HG03175 (cell line): ENCODE results near the gene PRKN.
"Not testable (repeated sequence)": the region's sequence is repeated elsewhere in the genome, so short reads cannot be mapped to it uniquely, and the experiment has no call there.

ENCODE experiments used
- ATAC-seq: cut with Tn5 transposase; IDR thresholded peaks from one replicate; pipeline ENCODE4 v1.9.1; 2021; ENCODE audit warnings: mild to moderate bottlenecking, moderate library complexity; ENCODE audit not compliant: unreplicated experiment

Gene PRKN

DNA sequence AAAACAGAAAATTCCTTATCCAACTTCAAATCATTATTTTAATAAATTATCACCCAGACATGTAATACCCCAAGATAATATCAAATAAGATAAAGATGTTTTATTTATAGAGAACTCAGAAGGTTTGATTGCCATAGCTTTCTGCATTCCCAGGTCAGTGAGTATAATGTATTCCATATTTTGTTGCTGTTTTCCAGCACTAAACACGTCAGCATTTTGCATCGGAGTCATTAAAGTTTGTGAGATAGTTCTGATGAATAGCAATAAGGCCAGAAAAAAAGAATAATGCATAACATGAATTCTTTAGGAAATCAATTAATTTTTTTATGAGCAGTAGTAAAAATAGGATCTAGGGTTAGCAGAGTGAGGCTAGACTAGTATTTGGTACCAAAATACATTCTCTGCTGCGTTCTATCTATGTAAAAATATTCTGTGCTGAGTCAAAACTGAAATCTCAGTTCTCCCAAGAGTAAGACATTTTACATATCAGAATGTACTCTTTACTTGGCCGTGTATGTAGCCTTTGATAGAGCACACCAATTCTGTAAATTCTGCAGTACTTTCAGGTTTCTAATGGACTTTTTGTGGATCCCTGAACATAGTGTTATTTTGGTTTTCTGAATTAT lies 1183.8 kb downstream of the PRKN start:
- peak; percentile 55 for ATAC-seq

DNA sequence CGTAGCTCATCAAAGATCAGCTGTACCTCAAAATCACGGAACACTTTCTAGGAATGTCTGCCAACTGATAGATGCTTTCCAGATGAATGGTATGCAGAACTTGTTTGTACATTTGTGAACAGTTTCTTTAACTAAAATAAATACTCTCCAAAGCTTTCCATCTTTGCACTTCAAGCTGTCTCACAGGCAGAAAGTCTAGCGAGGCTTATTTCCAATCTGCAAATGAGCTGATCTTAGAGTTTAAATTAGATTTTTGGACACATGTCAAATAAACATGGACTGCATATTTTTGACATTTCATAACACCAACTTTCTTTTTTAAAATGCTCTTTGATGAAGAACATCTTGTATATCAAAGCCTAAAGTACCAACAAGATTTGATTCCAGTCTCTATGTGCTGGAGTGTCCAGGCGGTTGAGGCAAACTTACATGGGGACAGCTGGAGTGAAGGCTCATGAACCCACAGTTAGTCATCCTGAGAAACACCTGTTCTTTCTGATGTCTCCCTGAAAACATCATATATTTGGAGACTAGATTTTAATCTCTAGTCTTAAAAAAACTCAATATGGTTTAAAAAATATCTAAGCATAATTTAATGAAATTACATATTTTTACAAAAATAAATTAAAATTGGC lies 1185.1 kb downstream of the PRKN start:
- ATAC-seq, result no peak

DNA sequence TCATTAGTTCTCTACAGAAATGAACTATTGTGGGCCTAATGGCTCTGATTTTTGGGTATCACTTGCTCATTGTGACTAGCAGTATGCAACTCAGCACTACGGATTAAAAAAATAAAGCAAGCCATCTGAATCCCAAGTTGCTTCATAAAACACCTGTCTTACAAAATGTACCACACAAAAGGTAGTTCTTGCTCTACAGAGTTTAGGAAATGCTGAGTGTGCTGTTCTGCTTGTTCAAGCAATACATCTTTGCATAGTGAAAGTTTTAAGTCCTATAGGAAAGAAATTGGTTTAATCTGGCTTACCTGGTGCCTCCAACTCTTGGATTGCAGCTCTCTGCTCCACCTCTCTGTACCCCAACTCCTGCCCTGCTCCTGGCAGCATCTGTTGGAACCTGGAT lies 1187.0 kb downstream of the PRKN start:
- no peak for ATAC-seq

DNA sequence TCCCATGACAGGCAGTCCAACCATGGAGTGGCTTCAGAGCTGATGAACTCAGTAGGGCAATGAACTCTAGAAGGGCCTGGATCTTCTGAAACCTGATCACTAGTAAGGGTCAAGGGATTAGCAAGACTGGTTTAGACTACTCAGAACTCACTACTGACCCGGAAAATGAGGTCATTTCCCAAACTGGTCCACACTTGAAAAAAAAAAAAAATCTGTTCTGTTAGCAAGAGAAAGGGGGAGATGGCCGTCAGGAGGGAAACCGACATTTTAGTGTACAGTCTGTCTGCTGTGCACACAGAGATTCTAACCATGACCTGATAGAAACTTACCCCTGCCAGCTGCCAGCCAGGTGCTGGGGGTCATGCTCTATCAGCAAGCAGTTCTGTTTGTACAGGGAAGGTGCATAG lies 1191.3 kb downstream of the PRKN start:
- no peak for ATAC-seq

- ATAC-seq, result no peak
Measured at GRCh38 chr6:161534264-161534873, 1193.2 kb downstream of the PRKN start.

DNA sequence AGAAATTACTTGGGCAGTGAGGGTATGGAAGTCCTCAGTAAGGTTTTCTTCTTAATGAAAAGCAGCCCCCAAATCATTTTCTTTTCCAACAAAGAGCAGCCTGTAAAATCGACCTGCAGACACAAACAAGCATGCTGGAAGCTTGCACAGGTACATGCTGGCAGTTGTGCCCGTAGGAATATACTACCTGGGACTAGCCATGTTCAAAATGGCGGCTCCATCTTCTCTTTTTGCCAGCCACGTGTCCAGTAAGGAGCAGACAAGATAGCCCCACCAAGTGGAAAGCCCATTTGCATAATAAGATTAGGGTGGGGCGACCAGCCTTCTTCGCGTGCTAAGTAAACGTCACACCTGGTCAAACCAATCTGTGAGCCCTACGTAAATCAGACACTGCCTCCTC lies 1194.3 kb downstream of the PRKN start:
- no peak for ATAC-seq

DNA sequence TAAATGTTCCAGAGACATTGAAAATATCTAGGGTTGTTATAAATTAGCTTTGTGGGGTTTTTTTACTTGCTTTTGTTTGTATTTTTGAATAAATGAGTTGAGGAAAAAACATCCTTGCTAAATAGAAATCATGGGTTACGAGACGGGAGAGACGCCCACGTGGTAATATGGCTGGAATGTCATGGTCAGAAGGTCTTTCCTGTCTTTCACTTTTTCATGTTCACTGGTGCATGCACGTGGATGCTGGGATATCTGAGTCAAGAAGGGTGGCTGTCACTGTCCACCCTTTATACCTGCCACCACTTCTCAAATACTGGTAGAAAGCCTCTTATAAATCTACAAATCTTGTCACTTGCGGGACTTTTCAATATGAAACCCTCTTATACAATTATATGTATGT lies 1195.0 kb downstream of the PRKN start:
- ATAC-seq, result no peak

DNA sequence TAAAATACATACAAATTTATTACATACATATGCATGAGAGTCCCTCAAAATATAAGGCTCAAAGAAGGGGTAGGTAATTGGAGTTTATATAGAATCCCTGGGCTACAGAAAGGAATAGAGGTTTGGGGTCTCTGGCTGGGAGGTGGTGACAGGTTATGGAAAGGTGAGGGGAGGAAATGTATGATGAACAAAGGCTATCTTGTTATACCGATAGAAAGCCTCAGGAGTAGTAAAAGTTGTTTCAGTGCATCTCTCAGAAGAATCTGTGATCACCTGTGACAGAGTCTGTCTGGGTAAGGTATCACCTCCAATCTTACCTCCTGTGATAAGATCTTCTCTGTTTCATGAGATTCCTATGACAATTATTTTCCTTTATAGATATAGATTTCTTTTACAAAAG lies 1200.8 kb downstream of the PRKN start:
- no peak for ATAC-seq

- no peak for ATAC-seq
Measured at GRCh38 chr6:161523362-161523761, 1204.2 kb downstream of the PRKN start.

GRCh38 chr6:161522276-161522675 lies 1205.3 kb downstream of the PRKN start:
- no peak for ATAC-seq

GRCh38 chr6:161511447-161512095 lies 1216.0 kb downstream of the PRKN start:
- no peak for ATAC-seq

- ATAC-seq, result no peak
Measured at GRCh38 chr6:161508341-161508740, 1219.2 kb downstream of the PRKN start.

DNA sequence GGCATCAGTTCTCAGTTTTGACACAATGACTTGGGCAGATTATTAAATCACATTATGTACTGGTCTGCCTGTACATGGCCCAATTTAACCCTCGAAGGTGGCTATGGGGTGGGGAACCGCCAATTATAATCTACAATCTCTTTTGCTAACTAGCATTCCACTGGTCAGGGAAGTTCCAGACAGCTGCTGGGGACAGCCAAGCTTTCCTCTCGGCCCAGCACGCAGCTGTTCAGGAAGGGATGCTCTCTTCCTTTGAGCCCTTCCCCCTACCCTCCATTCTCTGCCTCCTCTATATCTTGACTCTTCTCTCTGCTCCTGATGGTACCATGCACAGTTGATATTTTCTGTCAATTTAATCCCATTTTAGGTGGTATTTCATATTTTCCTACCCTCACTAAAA lies 1220.2 kb downstream of the PRKN start:
- ATAC-seq, result no peak

- no peak for ATAC-seq
Measured at GRCh38 chr6:161503570-161503969, 1224.0 kb downstream of the PRKN start.

- ATAC-seq, result no peak
Measured at GRCh38 chr6:161498881-161499280, 1228.7 kb downstream of the PRKN start.

GRCh38 chr6:161498359-161498758 lies 1229.2 kb downstream of the PRKN start:
- ATAC-seq, result no peak

DNA sequence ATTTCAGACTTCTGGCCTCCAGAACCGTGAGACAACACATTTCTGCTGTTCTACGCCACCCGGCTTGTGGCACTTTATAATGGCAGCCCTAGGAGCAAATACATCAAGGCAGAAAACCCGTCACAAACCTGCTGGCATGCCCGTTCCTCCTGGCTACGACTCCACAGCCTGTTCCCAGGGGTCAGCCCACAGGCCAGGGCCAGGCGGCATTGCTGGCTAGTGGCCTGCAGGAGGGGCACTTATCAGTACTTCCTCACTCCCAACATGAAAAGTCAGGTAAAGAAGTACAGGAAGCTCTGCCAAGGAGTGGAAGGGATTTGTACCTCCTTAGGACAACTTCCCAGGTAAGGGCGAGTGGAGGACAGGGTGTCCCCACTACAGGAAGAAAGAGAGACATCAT lies 1230.6 kb downstream of the PRKN start:
- no peak for ATAC-seq

GRCh38 chr6:161496271-161496670 lies 1231.3 kb downstream of the PRKN start:
- ATAC-seq, result not testable (repeated sequence)

- no peak for ATAC-seq
Measured at GRCh38 chr6:161494566-161494965, 1233.0 kb downstream of the PRKN start.

DNA sequence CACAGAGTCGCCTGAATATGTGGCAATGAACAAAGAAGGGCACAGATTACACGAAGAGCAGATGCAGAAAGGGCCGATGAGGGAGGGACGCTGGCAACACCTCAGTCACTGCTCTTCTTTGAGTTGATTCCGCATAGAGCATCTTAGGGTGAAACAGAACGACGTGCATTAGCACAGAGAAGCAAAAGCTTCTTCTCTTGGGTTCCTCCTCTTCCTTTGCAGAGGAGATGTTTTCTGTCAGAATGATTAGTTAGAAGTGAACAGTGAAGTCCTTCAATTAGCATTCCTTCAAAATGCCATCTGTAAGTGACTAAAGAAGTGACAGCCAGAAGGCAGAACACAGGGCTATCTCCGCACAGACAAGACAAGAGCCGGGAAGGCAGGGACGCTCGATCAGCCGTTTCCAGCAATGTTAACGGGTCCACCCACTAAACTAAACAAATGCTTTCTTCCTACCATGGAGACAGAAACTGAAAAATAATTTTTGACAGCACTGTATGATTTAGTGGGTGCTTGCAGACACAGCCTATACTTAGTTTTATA lies 1233.9 kb downstream of the PRKN start:
- ATAC-seq, result no peak

GRCh38 chr6:161489626-161490306 lies 1237.8 kb downstream of the PRKN start:
- no peak for ATAC-seq
